ENCODE data around the gene QPCT.
A peak's percentile ranks its signal among the peaks of the same experiment; 100 is the strongest.

QPCT gene

DNA sequence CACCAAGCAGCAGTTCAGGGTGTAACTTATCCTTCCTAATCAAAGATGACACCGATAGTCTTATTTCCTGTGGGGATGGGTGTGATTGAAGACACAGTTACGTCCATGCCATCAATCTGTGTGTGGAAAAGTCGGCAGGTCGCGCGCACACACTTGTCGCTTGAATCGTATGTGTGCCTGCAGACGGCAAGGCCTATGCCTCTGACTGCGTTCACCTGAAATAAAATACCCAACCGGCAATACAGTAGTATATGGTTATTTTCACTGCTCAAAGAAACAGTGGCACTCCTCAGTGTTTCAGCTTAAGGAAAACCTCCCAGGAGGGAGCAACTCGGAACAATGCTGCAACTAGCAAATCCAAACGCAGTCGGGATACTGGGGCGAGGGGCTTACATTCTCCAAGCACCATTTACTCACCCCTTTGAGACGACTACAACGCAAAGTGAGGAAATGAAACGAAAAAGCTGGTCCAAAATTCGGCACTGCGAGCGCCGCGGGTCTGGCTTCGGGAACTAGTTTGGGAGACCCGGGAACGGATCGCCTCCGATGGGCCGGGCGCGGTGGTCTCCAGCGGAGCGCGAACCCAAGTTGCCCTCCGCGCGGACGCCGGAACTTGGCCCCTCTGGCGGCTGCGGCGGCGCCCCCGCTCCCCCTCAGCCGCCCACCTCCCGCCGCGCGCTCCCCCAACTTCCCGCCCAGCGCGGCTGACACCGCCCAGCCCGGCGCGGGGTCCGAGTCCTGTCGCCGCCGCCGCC lies 20.5 kb upstream of the QPCT start:
- DNase-seq: peak; percentile 59
- in situ Hi-C loops (cut with MboI; ENCODE audit: low pct_unique_long_range_greater_than_20kb, low sequenced_read_pairs): no loop called here

DNA sequence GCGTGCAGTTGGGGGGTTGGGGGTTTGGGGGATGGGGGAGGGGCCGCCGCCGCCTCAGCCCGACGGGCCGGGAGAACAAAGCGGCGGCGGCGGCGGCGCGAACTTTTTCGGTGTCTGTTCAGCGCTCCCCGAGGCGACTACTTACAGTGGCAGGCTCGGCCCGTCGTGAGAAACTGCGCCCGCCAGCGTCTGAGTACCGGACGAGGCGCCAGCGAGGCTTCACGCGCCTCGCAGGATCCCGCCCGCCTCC lies 20.0 kb upstream of the QPCT start:
- DNase-seq: no peak
- in situ Hi-C loops (cut with MboI; ENCODE audit: low pct_unique_long_range_greater_than_20kb, low sequenced_read_pairs): no loop called here

DNA sequence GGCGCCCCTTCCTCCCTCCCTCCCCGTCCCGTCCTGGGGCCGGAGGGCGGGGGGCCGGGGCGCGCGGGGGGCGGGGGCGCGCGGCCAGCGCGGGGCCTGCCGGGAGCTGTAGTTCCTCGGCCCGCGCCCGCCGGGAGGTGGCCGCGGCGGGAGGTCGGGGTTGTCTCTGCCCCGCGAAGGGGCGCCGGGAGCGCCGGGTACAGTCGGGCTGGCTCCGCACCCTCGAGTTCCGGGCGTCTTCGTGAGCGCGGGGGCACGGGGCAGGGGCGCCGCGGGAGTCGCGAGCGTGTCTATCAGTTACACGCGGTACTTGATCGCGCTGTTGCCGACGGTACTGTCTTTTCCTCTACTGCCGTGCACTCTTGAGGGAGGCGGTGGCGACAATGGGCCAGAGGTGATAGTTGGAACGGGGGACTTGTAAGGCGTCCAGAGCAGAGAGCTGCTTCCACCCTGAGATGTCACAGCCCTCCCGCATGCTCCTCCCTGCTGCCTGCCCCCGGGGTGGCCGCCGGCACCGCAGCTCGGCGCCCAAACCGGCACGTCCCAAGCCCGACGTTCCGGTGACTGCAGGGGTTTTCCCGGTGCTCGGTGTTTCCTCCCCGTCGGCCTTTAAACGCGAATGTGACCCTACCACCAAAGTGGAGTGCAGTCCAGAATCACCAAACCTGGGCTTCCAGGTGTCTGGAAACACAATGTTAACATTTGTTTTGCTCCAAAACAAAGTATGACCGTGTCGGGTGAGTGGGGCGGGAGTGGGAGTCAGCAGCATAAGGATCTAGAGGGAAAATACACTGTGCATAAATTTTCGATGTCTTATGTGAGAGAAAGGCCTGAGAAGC lies 19.4 kb upstream of the QPCT start, which contains the start of gene PRKD3:
TSS of gene PRKD3 (minus strand) at position 48 of the 839 bp plus-strand sequence. CDS start 8,309 bp downstream, outside the sequence.
- in situ Hi-C loops (cut with MboI; ENCODE audit: low pct_unique_long_range_greater_than_20kb, low sequenced_read_pairs): no loop called here
- peak; percentile 69 for DNase-seq

DNA sequence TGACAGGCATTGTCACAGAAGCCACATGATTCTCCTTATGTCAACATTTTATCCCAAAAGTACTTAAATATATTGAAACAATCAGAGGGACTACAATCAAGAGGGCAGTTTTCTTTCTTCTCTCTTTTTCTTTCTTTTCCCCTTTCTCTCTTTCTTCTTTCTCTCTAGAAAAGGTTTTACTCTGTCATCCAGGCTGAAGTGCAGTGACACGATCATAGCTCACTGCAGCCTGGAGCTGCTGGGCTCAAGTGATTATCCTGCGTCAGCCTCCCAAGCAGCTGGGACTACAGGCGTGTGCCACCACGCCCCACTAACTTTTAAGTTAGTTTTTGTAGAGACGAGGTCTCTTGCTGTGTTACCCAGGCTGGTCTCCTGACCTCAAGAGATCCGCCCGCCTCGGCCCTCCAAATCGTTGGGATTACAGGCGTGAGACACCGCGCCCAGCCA lies 18.8 kb upstream of the QPCT start:
- no peak for DNase-seq
- in situ Hi-C loops (cut with MboI; ENCODE audit: low pct_unique_long_range_greater_than_20kb, low sequenced_read_pairs): no loop called here

DNA sequence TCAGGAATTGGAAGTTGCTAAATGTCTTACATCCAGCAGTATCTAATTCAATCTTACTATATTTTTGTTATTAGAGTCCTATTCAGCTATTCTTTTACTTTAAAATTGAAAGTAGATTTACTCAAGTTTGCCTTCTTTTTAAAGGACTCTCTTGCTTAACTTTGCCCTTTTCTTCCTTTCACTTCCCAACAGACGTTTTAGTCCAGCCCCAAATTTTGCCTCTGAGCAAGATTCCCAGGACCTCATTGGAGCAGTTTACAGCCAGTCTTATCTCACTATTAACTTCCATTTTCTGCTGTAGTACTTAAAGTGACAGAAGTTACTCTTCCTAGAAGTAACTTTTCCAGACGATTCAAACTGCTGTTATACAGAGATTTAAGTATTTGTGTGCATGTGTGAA lies 18.1 kb upstream of the QPCT start:
- no peak for DNase-seq

DNA sequence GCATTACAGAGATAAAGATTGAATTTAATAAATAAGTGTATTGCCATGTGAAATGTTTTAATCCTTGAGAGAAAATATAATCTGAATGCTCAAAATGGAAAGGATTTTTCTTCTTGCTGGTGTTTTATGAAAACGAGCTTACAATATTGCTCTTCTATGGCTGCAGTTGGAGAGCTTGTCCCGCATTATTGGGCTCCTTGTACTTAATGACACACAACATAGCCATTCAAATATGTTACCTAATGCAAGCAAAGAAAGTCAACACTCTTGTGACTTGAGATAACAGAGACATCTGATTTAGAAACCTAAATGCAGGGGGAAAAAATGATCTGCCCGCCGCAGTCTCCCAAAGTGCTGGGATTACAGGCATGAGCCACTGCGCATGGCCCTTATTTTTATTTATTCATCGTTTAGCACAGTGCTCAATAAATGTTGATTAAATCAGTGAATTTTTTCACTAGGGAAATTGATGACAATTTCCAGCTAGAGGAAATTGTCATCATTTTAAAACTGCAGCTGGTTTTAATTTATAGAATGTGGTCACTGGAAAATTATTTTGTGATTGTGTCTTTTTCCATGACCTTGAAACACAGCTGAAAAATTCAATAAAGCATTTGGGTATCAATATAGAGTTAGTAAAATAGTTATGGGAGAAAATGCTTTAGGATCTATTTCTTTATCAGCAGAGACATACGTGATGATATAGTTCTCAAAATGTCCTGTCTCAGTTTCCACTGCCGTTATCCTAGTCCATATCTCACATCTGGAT lies 17.4 kb upstream of the QPCT start:
- in situ Hi-C loops (cut with MboI; ENCODE audit: low pct_unique_long_range_greater_than_20kb, low sequenced_read_pairs): no loop called here
- DNase-seq: no peak

More for the DNA sequence above, 18.1 kb upstream of the QPCT start:
- in situ Hi-C loops (cut with MboI; ENCODE audit: low pct_unique_long_range_greater_than_20kb, low sequenced_read_pairs): no loop called here

DNA sequence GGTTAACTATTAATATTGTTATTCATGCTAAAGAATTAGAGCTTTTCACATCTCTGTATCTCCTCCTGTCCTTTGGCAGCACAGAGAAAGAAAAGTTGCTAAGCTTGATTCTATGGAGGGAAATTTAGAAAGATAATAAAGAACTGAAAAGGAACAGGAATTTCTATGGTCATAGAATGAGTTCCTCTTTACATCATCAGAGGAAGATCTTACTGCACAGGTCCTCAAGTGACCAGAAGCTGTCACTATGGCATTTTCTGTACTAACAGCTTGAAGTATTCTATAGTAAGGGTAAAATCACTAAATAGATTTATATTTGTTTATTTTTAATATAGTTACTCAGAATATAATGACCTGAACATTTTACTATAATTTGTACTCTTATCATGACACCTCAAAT lies 13.7 kb upstream of the QPCT start:
- DNase-seq: no peak
- in situ Hi-C loops (cut with MboI; ENCODE audit: low pct_unique_long_range_greater_than_20kb, low sequenced_read_pairs): no loop called here

DNA sequence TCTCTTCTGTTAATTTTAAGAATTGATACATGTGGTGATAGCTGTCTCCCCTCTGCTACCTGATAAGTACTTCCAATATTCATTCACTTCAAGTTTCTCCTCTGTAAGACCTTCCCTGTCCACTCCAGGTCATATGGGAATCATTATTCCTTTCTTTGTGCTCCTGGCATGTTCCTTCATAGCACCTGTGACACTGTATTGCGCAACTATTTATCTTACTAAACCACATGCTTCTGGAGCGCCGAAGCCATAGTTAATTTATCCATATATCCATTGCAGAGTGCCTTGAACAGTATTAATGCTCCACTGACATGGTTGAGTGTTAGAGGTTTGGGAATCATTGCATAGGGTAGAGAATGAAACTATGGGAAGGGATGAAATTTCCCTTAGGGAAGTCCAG lies 11.9 kb upstream of the QPCT start:
- no peak for DNase-seq
- in situ Hi-C loops (cut with MboI; ENCODE audit: low pct_unique_long_range_greater_than_20kb, low sequenced_read_pairs): no loop called here

DNA sequence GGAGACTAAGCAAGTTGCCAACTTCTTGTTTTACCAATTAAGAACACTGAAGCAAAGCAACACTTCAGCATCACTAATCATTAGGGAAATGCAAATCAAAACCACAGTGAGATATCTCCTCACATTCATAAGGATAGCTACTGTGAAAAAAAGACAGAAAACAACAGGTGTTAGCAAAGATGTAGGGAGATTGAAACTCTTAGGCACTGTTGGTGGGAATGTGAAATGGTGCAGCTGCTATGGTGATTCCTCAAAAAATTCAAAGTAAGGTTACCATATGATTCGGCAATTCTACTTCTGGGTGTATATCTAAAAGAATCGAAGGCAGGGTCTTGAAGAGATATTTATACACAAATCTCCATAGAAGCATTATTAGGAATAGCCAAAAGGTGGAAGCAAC lies 11.2 kb upstream of the QPCT start:
- in situ Hi-C loops (cut with MboI; ENCODE audit: low pct_unique_long_range_greater_than_20kb, low sequenced_read_pairs): no loop called here
- no peak for DNase-seq

DNA sequence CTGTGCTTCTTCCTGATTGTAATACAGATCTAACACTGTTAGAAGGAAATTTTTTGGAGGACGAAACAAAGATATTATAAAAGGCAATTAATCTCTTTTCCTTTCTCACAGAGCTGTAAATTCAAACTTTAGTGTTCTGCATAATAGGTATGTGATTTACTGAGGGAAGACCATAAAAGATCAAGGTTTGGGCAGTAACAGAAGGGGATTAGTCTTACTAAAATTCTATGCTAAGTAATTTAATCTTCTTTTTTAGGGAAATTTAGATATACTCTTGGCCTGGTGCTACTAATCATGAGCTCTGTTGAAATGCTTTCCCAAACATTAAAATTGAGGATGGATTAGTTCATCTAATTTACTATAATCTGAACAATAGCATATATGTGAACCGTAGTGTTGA lies 8.8 kb upstream of the QPCT start:
- no peak for DNase-seq
- in situ Hi-C loops (cut with MboI; ENCODE audit: low pct_unique_long_range_greater_than_20kb, low sequenced_read_pairs): no loop called here

DNA sequence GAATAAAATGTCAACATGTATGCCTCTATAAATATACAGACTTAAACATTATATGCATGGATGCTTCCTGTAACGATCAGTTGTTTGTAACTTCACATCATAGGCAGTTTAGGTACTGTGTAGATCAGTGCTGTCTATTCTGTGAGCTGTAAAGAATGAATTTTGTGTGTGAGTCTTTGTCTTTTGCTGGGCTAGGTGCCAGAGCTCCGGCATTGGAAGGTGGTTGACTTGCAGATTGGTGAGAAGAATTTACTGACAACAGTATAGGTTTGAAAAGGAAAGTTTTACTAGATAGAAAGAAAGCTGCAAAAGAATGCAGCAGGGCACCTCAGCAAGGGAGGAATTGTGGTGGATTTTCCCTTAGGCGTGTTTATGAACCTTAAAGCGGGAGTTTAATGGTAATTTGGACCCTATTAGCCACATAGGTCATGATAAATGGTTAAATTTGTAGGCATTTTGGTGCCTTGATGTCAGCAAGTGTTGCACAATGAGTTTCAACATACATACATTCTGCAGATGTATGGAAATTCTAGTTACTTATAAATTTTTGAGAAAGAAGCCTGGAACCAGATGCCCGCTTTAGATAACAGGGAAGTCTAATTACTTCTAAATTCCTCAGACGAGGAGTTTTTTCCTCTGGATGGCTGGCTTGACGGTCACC lies 6.7 kb upstream of the QPCT start:
- in situ Hi-C loops (cut with MboI; ENCODE audit: low pct_unique_long_range_greater_than_20kb, low sequenced_read_pairs): no loop called here
- DNase-seq: no peak

DNA sequence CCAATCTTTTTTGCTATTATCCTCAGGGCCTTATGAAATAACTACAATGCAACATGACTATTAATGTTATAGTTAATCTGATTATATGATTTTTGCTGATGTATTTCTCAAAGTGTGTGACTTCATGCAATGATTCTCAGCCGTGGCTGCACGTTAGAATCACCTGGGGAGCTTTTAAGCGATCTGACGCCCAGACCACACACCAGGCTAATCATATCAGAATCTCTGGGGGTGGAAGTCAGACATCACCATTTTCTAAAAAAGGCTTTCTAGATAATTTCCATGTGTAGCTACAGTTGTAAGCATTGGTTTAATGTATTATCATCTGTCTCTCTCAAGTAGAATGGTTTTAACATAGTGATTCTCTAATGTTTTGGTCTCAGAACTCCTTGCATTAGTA lies 5.5 kb upstream of the QPCT start:
- no peak for DNase-seq
- in situ Hi-C loops (cut with MboI; ENCODE audit: low pct_unique_long_range_greater_than_20kb, low sequenced_read_pairs): no loop called here

DNA sequence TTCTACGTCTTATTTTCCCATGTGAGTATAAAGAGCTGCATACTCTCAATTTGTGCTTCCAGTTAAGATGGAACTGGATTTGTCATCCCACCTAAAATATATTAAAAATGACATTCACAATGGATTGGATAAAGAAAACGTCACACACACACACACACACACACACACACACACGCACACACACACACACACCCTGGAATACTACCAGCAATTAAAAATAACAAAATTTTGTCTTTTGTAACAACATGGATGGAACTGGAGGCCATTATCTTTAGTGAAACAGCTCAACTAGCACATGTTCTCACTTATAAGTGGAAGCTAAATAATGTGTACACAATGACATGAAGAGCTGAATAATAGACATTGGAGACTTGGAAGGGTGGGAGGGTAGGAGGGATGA lies 3.8 kb upstream of the QPCT start:
- no peak for DNase-seq
- in situ Hi-C loops (cut with MboI; ENCODE audit: low pct_unique_long_range_greater_than_20kb, low sequenced_read_pairs): no loop called here

DNA sequence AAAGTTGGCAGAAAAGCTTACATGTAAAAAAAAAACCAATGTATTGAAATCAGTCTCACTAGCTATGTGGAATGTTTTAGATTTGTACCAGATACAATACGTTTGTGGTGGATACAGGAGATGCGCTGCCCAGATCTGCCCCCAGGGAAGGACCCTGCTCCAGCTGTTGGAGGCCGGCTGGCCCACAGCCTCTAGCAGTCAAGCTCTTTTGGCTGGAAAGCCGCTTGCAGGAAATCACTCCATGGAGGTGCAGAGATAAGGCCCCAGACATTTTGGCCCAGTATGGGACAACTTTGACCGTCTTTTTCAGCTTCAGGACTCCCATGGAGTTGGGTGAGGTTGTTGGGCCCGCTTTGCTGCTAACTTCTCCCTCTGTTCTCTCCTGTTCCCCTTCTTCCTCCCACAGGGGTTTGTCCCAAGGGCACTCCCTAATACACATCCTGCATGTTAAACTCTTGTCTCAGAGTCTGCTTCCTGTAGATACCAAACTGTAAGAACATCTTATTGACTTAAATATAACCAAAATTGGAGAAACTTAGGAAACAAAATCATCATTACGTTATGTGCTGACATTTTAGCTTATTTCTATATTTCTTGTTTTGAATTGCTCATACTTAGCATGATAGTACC lies 1.7 kb upstream of the QPCT start:
- in situ Hi-C loops (cut with MboI; ENCODE audit: low pct_unique_long_range_greater_than_20kb, low sequenced_read_pairs): no loop called here
- DNase-seq: no peak

DNA sequence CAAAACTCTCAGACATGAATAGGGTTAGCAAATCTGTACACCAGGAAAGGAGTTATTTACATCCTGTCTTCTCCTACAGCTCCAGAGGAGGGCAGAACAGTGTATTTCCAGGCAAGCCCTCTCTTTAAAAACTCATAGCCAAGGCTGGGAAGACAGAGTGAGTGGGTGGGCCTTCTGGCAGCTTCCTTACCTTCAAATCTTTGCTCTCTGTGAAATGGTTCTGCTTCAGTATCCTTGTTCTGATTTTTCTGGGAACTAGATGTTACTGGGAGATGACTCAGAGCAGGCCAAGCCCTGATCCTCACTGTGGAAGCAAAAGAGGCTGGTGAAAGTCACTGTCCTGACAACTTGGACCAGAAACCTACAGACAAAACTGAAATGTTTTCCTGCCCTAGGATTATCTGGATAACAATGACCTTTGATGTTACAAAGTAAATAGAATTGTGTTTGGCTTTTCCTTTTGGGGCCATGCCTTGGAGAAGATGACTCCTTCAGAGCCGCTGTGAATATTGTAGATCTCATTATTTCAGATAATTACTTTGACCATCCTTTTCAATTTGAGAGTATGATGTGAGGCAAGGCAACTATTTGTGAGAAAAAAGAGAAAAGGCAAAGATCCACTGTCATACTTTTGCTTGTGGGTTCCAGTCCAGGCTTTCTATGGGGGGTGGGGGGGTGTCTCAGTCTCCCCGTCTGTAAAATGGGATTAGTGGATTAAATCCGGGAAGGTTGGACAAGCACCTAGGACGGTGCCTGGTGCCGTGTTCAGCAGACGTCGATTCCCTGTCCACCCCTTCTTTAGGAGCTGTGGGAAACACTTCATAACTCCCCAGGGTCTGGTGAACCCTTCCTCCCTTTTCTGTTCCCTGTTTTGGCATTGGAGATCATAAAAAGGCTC lies 644 bp upstream of the QPCT start:
- in situ Hi-C loops (cut with MboI; ENCODE audit: low pct_unique_long_range_greater_than_20kb, low sequenced_read_pairs): no loop called here
- DNase-seq: peak; percentile 33

DNA sequence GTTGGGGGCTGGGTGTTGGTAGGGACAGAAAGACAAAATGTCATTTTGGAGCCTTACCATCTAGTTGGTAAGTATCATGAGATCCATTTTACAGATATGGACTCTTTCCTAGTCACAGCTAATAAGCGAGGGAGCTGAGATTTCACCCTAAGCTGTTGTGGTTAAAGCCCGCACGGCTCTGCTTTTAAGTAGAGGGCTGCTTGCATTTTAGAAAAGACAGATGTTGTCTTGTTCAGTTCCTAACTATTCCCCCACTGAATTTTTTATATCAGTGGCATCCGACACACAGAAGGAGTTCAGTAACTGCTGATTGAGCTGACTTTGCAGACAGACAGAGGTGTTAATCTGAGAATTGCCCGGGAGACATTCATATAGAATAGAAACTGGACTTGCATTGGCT lies 3.7 kb downstream of the QPCT start:
- DNase-seq: no peak
- in situ Hi-C loops (cut with MboI; ENCODE audit: low pct_unique_long_range_greater_than_20kb, low sequenced_read_pairs): no loop called here

DNA sequence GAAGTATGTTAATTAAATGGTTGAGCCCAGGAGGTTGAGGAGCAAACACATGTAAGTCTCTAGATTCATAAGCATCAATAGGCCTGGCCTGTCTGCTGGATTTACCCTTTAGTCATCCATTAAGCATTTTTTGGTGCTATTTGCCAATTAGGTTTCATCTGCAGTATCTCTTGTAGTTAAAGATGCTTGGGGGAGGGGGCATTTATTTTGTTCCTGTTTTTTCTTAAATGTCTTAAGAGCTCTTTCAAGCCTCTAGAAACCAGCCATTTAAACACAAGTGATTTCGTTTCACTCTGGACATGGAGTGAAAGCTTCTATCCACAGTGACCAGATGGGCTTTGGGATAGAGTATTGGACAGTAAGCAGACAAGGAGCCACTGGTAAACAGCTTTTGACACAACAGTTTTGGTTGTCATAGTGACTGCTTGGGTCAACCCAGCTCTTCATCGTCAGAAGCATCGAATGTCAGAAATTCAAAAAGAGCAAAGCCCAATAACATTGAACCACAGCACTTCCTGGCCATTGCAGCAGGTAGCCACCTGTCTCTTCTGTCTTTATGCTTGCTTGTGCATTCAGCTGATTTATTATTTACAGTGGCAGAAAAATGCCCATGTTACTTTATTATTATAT lies 4.9 kb downstream of the QPCT start:
- in situ Hi-C loops (cut with MboI; ENCODE audit: low pct_unique_long_range_greater_than_20kb, low sequenced_read_pairs): no loop called here
- DNase-seq: peak; percentile 46

DNA sequence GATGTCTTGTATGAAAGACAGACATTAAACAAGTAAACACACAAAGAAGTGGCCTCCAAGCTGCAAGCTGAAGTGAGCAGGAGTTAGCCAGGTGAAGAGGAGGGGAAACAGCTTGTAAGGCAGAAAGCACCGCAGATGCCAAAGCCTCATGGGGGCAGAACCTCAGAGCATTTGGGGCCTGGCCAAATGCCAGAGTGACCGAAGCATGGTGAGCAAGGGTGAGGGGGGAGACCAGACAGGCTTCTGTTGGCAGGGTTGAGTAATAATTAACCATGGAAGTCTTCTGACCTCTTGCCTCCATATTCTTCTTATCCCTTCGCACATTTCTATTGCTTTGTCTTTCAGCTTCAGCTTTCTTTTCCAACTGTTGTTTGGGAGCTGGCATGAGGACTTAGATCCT lies 5.6 kb downstream of the QPCT start:
- in situ Hi-C loops (cut with MboI; ENCODE audit: low pct_unique_long_range_greater_than_20kb, low sequenced_read_pairs): no loop called here
- peak; percentile 27 for DNase-seq
